ENCODE measurements around the gene SEMA6A. TPM values are rescaled to one million over a fixed set of nuclear protein-coding genes. Genes with fewer than 3 reads are reported as not detected.

Gene SEMA6A
- total RNA-seq, 3 donors from 2014 or later: 33.9 to 40.3 (median 35.6) TPM

- Histone ChIP-seq H3K4me3 (no peak overlapping the region), H3K4me1 (no peaks in the 10 kb centered on the region), H3K27me3 (no peaks in the 10 kb centered on the region), H3K27ac (no peak overlapping the region), H3K9me3 (no peaks in the 10 kb centered on the region), H3K36me3 (no peaks in the 10 kb centered on the region)
- no peak for DNase-seq (ENCODE audit: low spot score in 2 of 2)
- intact Hi-C loops (cut with DNase I; ENCODE audit: low total_unique reads): no loop called here
- TF ChIP-seq POLR2A (IDR thresholded peaks at IDR 0.05): no peak
- TF ChIP-seq POLR2AphosphoS5 (IDR thresholded peaks at IDR 0.05): no peak
- no peak for TF ChIP-seq CTCF (IDR thresholded peaks at IDR 0.05)
These were observed 117.6 kb downstream of the SEMA6A start for GRCh38 chr5:116457062-116457461.

GRCh38 chr5:116456036-116456435 is 118.6 kb downstream of the SEMA6A start:
- no peaks in the 10 kb centered on the region for H3K4me1 ChIP-seq
- intact Hi-C loops (cut with DNase I; ENCODE audit: low total_unique reads): no loop called here
- no peak for TF ChIP-seq CTCF (IDR thresholded peaks at IDR 0.05)
- TF ChIP-seq POLR2A (IDR thresholded peaks at IDR 0.05): no peak
- no peak for TF ChIP-seq POLR2AphosphoS5 (IDR thresholded peaks at IDR 0.05)
- H3K27ac ChIP-seq: no peak overlapping the region
- H3K9me3 ChIP-seq: no peaks in the 10 kb centered on the region
- no peak overlapping the region for H3K4me3 ChIP-seq
- H3K36me3 ChIP-seq: no peaks in the 10 kb centered on the region
- H3K27me3 ChIP-seq: no peaks in the 10 kb centered on the region
- DNase-seq (ENCODE audit: low spot score in 2 of 2): no peak

- intact Hi-C loops (cut with DNase I; ENCODE audit: low total_unique reads): no loop called here
- Histone ChIP-seq H3K27me3 (no peaks in the 10 kb centered on the region), H3K4me3 (no peak overlapping the region), H3K9me3 (no peaks in the 10 kb centered on the region), H3K4me1 (no peaks in the 10 kb centered on the region), H3K36me3 (peaks cover 4% of the 10 kb centered on the region), H3K27ac (no peak overlapping the region)
- DNase-seq (ENCODE audit: low spot score in 2 of 2): no peak
- no peak for TF ChIP-seq CTCF (IDR thresholded peaks at IDR 0.05)
- no peak for TF ChIP-seq POLR2A (IDR thresholded peaks at IDR 0.05)
- TF ChIP-seq POLR2AphosphoS5 (IDR thresholded peaks at IDR 0.05): no peak
These were observed 119.6 kb downstream of the SEMA6A start for GRCh38 chr5:116455061-116455460.

- H3K4me3 ChIP-seq: no peak overlapping the region
- DNase-seq (ENCODE audit: low spot score in 2 of 2): no peak
- no peak overlapping the region for H3K27ac ChIP-seq
- H3K27me3 ChIP-seq: no peaks in the 10 kb centered on the region
- intact Hi-C loops (cut with DNase I; ENCODE audit: low total_unique reads): no loop called here
- no peaks in the 10 kb centered on the region for H3K9me3 ChIP-seq
- TF ChIP-seq CTCF (IDR thresholded peaks at IDR 0.05): no peak
- no peak for TF ChIP-seq POLR2AphosphoS5 (IDR thresholded peaks at IDR 0.05)
- no peak for TF ChIP-seq POLR2A (IDR thresholded peaks at IDR 0.05)
- no peaks in the 10 kb centered on the region for H3K4me1 ChIP-seq
- H3K36me3 ChIP-seq: peaks cover 5% of the 10 kb centered on the region
These were observed 120.2 kb downstream of the SEMA6A start for GRCh38 chr5:116454417-116454927.

- Histone ChIP-seq H3K36me3 (peaks cover 5% of the 10 kb centered on the region), H3K9me3 (no peaks in the 10 kb centered on the region), H3K27ac (no peak overlapping the region), H3K4me1 (no peaks in the 10 kb centered on the region), H3K4me3 (no peak overlapping the region), H3K27me3 (no peaks in the 10 kb centered on the region)
- intact Hi-C loops (cut with DNase I; ENCODE audit: low total_unique reads): no loop called here
- DNase-seq (ENCODE audit: low spot score in 2 of 2): no peak
- TF ChIP-seq CTCF (IDR thresholded peaks at IDR 0.05) (no peak), POLR2A (IDR thresholded peaks at IDR 0.05) (no peak), POLR2AphosphoS5 (IDR thresholded peaks at IDR 0.05) (no peak)
These were observed 120.6 kb downstream of the SEMA6A start for GRCh38 chr5:116453988-116454411.

Measured in breast epithelium (tissue), 4 donors.